Astrocyte (in vitro differentiated cells and primary cell): ENCODE data around the gene CPEB3.

Experiments used
- EZH2 ChIP-seq: IDR thresholded peaks from 2 replicates; pipeline ENCODE4 v1.6.1; 2012; ENCODE audit warnings: mild to moderate bottlenecking, low read length, inconsistent platforms; ENCODE audit not compliant: insufficient read depth
- TF ChIP-seq, protein P1 (sequence below): IDR thresholded peaks from 2 replicates; pipeline ENCODE4 v1.5.1; 2011; ENCODE audit warnings: low read depth, mild to moderate bottlenecking, inconsistent platforms, low read length, moderate library complexity; ENCODE audit not compliant: insufficient read depth

DNA sequence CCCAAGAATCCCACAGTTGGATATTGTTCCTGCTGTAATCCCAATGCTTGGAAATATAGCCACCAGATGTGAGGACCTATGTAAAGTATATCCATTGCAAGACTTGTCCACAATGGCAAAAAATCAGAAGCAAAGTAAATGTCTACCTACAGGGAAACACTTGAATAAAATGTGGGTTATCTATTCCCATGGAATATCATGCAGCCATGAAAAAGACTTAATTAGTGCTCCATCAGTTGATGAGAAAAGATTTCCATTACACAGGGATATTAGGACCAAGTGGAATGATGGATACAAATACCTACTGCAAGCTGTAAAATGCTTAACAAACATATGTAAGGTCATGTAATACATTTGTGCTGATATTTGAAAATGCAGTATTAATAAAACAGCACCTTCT lies 236.1 kb downstream of the CPEB3 start:
- TF ChIP-seq, protein P1, sequence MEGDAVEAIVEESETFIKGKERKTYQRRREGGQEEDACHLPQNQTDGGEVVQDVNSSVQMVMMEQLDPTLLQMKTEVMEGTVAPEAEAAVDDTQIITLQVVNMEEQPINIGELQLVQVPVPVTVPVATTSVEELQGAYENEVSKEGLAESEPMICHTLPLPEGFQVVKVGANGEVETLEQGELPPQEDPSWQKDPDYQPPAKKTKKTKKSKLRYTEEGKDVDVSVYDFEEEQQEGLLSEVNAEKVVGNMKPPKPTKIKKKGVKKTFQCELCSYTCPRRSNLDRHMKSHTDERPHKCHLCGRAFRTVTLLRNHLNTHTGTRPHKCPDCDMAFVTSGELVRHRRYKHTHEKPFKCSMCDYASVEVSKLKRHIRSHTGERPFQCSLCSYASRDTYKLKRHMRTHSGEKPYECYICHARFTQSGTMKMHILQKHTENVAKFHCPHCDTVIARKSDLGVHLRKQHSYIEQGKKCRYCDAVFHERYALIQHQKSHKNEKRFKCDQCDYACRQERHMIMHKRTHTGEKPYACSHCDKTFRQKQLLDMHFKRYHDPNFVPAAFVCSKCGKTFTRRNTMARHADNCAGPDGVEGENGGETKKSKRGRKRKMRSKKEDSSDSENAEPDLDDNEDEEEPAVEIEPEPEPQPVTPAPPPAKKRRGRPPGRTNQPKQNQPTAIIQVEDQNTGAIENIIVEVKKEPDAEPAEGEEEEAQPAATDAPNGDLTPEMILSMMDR: no peak
- TF ChIP-seq EZH2: no peak
